GM18519 (cell line): Measurements from ENCODE around the gene SLC22A9.
"Not testable (repeated sequence)": the region's sequence is repeated elsewhere in the genome, so short reads cannot be mapped to it uniquely, and the experiment has no call there.

Experiments
- ATAC-seq: cut with Tn5 transposase; IDR thresholded peaks from one replicate; pipeline ENCODE4 v1.9.1; 2021; ENCODE audit warnings: mild to moderate bottlenecking, moderate library complexity; ENCODE audit not compliant: unreplicated experiment, low FRiP score

SLC22A9 gene

DNA sequence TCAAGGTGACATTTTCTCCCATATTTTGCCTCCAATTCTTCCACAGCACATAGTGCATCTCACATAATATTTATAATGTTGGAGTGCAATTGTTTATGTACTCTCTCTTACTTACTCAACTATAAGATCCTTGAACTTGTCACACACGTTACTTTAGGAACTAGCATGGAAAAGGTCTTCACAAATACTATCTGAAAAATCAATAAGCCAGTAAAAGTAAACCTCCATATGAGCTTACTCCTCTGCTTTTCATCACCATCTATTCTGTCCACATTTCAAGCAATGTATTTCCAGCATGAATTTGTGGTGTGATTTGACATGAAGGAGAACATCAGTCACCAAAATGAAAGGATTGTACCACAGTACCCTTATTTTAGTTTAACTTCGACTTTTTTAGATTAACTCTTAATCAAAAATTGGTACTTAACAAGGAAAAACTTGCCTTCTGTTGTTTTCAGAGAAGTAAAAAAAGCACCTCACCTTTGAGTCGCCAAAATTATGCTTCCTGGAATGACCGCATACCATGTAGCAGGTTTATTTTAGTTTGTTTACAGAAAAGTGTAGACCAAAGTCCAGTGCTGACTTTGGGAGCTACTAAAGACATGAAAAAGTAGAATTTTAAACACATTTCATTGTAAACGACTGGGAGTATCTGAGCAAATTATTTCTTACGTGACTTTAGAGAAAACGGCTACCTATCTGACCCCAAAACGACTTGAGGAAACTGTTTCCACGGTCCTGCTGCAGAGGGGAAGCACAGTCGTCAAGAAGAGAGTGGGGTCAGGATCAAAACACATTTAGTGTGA lies at the start of gene SLC22A9:
TSS of gene SLC22A9 (plus strand) at position 621 of the 806 bp plus-strand sequence. CDS start 272 bp downstream, outside the sequence.
- no peak for ATAC-seq

DNA sequence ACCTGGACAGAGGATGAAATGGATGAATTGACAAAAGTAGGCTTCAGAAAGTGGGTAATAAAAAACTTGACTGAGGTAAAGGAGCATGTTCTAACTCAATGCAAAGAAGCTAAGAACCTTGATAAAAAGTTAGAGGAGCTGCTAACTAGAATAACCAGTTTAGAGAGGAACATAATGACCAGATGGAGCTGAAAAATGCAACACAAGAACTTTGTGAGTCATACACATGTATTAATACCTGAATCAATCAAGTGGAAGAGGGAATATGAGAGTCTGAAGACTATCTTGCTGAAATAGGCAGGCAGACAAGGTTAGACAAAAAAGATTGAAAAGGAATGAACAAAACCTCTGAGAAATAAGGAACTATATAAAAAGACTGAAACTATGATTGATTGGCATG lies 47.9 kb upstream of the SLC22A9 start:
- ATAC-seq: no peak

DNA sequence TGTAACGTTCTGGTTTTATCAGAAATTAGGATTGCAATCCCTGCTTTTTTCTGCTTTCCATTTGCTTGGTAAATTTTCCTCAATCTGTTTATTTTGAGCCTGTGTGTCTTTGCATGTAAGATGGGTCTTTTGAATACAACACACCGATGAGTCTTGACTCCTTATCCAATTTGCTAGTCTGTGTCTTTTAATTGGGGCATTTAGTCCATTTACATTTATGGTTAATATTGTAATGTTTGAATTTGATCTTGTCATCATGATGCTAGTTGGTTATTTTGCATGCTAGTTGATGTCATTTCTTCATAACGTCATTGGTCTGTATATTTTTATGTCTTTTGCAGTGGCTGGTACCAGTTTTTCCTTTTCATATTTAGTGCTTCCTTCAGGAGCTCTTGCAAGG lies 34.5 kb upstream of the SLC22A9 start:
- not testable (repeated sequence) for ATAC-seq

DNA sequence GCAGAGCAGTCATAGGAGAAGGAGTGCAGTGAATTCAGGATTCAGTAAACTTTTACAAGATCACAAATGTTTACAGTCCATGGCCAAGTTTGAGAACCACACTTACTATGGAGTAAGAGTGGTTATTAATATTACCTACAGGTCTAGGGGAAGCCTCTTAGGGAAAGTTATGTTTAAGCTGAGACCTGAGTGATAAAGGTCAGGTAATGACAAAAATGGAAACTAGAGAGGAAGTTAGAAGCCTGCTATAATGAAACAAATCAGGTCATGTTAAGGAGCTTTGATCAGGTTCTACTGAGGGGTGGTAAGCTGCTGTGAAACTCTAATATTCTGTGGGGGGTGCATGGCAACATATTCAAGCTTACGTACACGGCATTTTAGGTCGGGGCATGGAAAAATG lies 32.5 kb upstream of the SLC22A9 start:
- no peak for ATAC-seq

DNA sequence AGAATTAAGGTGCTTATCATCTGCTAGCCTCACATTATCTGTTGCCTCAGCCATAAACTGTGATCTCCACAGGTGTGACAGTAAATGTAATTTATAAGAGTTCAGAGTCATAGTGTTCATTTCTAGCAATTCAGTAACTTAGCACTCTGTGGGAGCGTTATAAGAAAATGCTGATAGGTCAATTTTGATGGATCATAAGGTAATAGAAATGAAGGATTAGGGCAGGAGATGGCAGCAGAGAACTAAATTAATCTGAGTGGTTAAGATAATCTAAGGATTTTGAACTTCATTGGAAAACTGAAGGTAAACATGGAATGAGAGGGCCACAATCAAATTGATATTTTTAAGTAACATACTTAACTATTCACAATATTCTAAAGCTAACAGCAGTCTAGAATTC lies 26.5 kb upstream of the SLC22A9 start:
- ATAC-seq: no peak

DNA sequence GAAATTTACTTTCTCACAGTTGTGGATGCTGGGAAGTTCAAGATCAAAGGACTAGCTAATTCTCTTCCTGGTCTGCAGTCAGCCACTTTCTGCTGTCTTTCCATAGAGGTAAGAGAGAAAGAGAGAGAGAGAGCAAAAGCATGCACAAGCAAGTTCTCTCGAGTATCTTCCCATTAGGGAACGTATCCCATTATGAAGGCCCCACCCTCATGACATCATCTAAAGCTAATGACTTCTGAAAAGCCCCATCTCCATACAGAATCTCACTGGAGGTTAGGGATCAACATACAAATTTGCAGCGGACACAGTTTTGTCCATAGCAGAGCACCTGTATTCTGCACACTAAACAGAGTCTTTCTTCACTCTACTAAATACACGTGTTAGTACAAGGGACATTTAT lies 17.4 kb upstream of the SLC22A9 start:
- no peak for ATAC-seq

DNA sequence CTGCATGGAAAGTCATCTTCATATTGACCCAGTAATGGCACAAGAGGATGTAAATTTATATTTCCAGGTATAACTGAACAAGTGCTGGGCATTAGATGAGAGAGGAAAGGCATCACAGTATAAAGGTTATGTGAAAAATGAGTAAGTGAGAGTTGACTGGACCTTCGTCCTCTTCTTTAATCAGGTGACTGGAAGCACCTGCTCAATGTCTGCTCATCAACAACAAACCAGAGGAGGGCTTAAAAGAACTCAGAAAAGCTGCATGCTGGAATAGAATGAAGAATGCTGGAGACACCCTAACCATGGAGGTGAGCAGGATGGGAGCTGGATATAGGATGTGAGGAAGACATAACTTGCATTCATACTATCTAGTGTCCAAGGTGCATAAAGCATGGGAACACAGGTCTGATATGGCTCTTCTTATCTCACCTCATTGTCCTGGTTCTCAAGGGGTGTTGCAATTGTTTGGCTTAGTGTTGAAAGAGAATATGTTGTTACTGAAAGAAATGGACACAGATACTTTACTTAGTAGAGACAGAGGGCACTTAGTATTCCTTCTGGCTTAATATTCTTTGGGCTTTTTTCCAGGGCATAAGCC lies 7.3 kb upstream of the SLC22A9 start:
- ATAC-seq: no peak

DNA sequence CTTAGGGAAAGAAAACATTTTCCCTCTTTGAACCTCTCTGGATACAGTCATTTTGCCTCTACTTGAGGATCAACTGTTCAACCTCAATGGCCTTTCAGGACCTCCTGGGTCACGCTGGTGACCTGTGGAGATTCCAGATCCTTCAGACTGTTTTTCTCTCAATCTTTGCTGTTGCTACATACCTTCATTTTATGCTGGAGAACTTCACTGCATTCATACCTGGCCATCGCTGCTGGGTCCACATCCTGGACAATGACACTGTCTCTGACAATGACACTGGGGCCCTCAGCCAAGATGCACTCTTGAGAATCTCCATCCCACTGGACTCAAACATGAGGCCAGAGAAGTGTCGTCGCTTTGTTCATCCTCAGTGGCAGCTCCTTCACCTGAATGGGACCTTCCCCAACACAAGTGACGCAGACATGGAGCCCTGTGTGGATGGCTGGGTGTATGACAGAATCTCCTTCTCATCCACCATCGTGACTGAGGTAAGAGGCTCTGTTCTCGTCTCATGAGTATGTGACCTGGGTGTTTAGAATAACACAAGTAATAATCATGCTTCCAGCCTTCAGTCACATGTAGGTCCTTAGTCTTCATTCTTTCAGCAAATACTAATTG lies 495 bp downstream of the SLC22A9 start:
- ATAC-seq: no peak

DNA sequence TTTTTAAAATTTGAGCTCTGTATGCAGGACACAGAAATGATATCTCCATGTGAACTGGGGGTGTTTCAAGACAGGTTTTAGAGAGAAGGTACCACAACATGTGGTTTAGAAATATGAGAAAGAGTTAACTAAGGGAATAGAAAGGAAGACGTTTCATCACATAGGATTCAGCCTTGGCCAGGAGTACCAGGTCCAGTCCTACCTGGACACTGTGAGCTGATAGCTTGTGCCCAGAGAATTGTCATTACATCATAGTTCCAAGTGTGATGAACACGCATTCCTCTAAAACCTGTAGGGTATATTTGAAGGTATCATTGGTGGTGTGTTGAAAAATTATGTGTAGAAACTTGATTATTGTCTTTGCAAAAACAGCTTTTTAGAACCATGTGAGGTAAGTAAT lies 1.8 kb downstream of the SLC22A9 start:
- no peak for ATAC-seq

DNA sequence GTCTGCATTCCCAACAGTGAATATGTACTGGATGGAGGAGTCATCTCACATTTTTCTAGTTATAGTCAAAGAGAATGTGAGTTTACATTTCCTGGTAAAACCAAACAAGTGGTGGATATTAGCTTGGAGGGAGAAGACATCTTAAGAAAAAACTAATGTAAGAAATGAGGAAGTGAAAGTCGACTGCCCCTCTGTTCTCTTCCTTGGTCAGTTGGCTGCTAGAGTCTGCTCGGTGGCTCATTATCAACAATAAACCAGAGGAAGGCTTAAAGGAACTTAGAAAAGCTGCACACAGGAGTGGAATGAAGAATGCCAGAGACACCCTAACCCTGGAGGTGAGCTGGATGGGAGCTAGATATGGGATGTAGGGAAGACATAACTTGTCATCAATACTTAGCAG lies 5.8 kb downstream of the SLC22A9 start:
- ATAC-seq: no peak

DNA sequence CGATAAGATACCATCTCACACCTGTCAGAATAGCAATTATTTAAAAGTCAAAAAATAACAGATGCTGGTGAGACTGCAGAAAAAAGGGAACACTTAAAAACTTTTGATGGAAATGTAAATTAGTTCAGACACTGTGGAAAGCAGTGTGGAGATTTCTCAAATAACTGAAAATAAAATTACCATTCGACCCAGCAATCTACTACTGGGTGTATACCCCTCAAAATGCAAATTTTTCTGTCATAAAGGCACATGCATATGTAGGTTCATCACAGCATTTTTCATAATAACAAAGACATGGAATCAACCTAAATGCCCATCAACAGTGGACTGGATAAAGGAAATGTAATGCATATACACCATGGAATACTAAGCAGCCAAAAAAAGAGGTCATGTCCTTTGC lies 10.5 kb downstream of the SLC22A9 start:
- ATAC-seq: no peak

DNA sequence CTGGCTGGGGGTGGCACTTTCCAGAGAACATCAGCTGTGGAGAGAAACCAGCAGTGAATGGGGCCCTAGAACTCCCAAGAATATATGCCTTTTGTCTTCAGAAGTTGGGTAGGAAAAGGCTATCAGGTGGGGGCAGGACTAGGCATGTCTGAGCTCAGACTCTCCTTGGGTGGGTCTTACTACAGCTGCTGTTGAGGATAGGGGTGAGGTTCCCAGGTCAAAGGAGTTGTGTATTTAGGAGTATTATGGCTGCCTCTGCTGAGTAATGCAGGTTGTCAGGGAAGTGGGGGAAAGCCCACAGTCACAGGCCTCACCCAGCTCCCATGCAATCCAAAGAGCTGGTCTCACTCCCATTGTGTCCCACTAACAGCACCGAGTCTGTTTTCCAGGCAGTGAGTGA lies 26.1 kb downstream of the SLC22A9 start:
- ATAC-seq: no peak

DNA sequence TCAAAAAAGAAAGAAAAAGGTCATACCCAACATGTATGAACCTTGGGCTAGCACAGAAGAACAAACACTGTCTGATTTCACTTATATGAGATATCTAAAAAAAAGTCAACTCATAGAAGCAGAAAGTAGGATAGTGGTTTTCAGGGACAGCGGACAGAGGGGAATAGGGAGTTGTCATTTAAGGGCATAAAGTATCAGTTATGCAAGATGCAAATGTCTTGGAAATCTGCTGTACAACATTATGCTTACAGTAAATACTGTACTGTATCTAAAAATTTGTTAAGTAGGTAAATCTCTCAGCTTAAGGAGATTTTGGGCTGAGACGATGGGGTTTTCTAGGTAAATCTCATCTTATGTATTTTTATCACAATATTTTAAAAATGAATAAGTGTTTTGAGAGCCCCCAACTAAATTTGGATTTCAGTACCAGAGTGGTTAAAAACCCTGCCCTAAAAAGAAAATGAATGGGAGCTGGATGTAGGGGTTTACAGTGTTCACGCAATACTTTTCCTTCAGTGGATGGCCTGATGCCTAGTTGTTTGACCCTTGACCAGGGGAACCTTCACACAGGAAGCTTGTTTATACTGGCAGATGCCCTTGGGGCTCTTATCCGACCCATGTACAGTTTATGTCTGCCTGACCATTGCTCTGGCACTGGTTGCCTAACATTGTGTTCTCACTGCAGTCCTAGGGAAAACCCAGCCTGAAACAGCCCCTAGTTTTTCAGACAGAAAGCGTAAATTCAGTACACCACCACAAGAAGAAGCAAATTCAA lies 34.8 kb downstream of the SLC22A9 start:
- no peak for ATAC-seq

DNA sequence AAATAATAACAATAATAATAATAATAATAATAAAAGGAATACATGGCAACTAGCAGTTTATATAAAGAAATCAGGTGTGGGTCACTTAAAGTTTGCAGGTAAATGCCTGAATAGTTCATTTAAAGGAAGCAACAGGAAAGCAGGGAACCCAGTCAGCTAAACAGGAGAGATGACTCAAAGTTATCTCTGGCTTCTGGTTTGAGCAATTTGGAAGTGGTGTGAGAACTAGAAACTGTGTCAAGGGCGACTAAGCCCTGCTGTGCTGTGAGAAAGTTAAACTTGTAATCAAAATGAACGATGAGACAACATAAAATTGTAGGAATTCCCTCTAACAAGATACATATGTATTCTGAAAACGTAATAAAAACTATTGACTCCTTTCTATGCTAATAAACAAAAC lies 35.5 kb downstream of the SLC22A9 start:
- no peak for ATAC-seq

DNA sequence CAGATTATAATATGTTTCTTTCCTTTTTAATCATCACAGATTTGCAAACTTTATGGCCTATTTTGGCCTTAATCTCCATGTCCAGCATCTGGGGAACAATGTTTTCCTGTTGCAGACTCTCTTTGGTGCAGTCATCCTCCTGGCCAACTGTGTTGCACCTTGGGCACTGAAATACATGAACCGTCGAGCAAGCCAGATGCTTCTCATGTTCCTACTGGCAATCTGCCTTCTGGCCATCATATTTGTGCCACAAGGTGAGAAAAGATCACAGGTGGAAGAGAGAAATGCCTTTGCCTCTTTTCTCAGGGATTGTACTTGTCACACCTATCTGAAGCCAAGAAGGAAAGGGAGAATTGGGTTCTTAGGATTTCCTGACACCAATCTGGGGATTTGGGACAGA lies 36.9 kb downstream of the SLC22A9 start:
- ATAC-seq: no peak

DNA sequence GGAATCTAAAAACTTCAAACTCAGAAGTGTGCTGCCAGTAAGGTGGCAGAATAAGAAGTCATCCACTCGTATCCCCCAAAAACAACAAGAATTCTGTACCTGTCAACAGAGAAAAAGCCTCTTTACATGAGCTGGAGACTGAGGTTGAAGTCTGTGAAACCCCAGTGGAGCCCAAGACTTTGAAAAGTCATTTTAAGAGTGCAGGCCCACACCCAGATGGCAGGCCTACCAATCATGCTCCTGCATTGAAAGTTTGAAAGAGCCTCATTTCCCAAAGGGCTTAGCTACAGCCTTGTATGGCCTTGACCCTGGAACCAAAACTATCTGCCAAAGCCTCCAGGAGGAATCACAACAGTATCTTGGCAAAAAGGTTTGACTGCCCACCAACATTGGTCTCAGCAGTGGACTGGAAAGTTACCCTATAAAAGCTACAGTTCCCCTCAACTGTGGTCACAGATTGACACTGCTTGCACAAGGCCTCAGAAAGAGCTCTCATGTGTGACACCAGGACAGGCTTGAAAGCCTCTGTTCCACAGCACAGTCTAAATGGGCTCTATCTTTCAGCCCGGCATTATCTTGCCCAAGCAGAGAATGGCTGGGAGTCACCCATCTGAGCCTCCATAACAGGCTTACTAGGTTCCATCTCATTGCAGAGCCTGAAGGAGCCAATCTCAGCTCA lies 47.7 kb downstream of the SLC22A9 start:
- no peak for ATAC-seq

DNA sequence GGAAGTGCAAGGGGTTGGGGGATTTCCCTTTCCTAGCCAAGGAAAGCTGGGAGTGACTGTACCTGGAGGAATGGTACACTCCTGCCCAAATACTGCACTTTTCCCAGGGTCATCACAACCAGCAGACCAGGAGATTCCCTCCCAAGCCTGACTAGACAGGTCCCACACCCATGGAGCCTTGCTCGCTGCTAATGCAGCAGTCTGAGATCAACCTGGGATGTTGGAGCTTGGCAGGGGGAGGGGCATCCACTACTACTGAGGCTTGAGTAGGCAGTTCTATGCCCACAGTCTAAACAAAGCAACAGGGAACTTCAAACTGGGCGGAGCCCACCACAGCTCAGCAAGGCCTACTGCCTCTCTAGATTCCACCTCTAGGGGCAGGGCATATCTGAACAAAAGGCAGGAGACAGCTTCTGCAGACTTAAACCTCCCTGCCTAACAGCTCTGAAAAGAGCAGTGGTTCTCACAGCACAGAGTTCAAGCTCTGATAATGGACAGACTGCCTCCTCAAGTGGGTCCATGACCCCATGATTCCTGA lies 58.5 kb downstream of the SLC22A9 start:
- ATAC-seq: no peak

DNA sequence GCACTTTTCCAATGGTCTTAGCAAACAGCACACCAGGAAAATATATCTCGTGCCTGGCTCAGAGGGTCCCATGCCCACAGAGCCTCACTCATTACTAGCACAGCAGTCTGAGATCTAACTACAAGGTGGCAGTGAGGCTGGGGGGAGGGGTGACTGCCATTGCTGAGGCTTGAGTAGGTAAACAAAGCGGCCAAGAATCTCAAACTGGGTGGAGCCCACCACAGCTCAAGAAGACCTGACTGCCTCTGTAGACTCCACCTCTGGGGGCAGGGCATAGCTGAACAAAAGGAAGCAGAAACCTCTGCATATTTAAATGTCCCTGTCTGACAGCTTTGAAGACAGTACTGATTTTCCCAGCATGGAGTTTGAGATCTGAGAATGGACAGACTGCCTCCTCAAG lies 61.1 kb downstream of the SLC22A9 start:
- not testable (repeated sequence) for ATAC-seq

DNA sequence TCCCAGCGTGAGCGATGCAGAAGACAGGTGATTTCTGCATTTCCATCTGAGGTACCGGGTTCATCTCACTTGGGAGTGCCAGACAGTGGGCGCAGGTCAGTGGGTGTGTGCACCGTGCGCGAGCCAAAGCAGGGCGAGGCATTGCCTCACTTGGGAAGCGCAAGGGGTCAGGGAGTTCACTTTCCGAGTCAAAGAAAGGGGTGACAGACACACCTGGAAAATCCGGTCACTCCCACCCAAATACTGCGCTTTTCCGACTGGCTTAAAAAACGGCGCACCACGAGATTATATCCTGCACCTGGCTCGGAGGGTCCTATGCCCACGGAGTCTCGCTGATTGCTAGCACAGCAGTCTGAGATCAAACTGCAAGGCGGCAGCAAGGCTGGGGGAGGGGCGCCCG lies 65.8 kb downstream of the SLC22A9 start:
- not testable (repeated sequence) for ATAC-seq

DNA sequence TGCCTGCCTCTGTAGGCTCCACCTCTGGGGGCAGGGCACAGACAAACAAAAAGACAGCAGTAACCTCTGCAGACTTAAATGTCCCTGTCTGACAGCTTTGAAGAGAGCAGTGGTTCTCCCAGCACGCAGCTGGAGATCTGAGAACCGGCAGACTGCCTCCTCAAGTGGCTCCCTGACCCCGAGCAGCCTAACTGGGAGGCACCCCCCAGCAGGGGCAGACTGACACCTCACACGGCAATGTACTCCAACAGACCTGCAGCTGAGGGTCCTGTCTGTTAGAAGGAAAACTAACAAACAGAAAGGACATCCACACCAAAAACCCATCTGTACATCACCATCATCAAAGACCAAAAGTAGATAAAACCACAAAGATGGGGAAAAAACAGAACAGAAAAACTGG lies 66.2 kb downstream of the SLC22A9 start:
- ATAC-seq: not testable (repeated sequence)
